ENCODE data around the gene SLC7A11.

Gene SLC7A11

GRCh38 chr4:138256608-138257007 lies 14.5 kb upstream of the SLC7A11 start:
- no peak for TF ChIP-seq CTCF (IDR thresholded peaks at IDR 0.05)

GRCh38 chr4:138255917-138256597 lies 13.9 kb upstream of the SLC7A11 start:
- TF ChIP-seq CTCF (IDR thresholded peaks at IDR 0.05): no peak

GRCh38 chr4:138252551-138252950 lies 10.4 kb upstream of the SLC7A11 start:
- TF ChIP-seq CTCF (IDR thresholded peaks at IDR 0.05): no peak

GRCh38 chr4:138251938-138252337 lies 9.8 kb upstream of the SLC7A11 start:
- TF ChIP-seq CTCF (IDR thresholded peaks at IDR 0.05): no peak

- TF ChIP-seq CTCF (IDR thresholded peaks at IDR 0.05): no peak
Observed at GRCh38 chr4:138249132-138249531, 7.0 kb upstream of the SLC7A11 start.

- TF ChIP-seq CTCF (IDR thresholded peaks at IDR 0.05): no peak
Observed at GRCh38 chr4:138248058-138248457, 5.9 kb upstream of the SLC7A11 start.

GRCh38 chr4:138247643-138248042 lies 5.5 kb upstream of the SLC7A11 start:
- TF ChIP-seq CTCF (IDR thresholded peaks at IDR 0.05): no peak

- TF ChIP-seq CTCF (IDR thresholded peaks at IDR 0.05): no peak
Observed at GRCh38 chr4:138243369-138243768, 1.2 kb upstream of the SLC7A11 start.

All from LNCAP (cell line).